RWPE2 (cell line): Measurements from ENCODE around the gene SORCS2.

ENCODE experiments used
- ATAC-seq: fragments of 200-7000 bp; cut with Tn5 transposase; 3 replicates; pipeline ENCODE4 v1.9.1; 2021; ENCODE audit warnings: low read depth
- DNase-seq: peaks from one replicate; pipeline ENCODE4 v3.0.0-alpha.2; 2020; ENCODE audit warnings: low spot score
- H3K27ac ChIP-seq: fragments of 450-650 bp; 2 replicates; pipeline ENCODE4 v1.5.1; 2017; ENCODE audit warnings: mild to moderate bottlenecking; ENCODE audit not compliant: poor library complexity, severe bottlenecking
- H3K27me3 ChIP-seq: fragments of 250-450 bp; sonication (Bioruptor Pico); 2 replicates; pipeline ENCODE4 v1.5.1; 2021; ENCODE audit warnings: mild to moderate bottlenecking, moderate library complexity; ENCODE audit not compliant: insufficient read depth, poor library complexity, severe bottlenecking
- H3K36me3 ChIP-seq: fragments of 250-450 bp; sonication (Bioruptor Pico); 2 replicates; pipeline ENCODE4 v1.5.1; 2020; ENCODE audit warnings: low read depth, mild to moderate bottlenecking, moderate library complexity
- H3K4me1 ChIP-seq: fragments of 250-450 bp; sonication (Bioruptor Pico); 2 replicates; pipeline ENCODE4 v1.5.1; 2021; ENCODE audit warnings: mild to moderate bottlenecking, moderate library complexity; ENCODE audit not compliant: insufficient read depth, poor library complexity, severe bottlenecking
- H3K4me3 ChIP-seq: fragments of 250-450 bp; sonication (Bioruptor Pico); 2 replicates; pipeline ENCODE4 v1.5.1; 2021; ENCODE audit warnings: mild to moderate bottlenecking, moderate library complexity; ENCODE audit not compliant: severe bottlenecking
- H3K9me3 ChIP-seq: fragments of 250-450 bp; sonication (Bioruptor Pico); 2 replicates; pipeline ENCODE4 v1.5.1; 2021; ENCODE audit warnings: mild to moderate bottlenecking, moderate library complexity; ENCODE audit not compliant: severe bottlenecking
- CTCF ChIP-seq: fragments of 450-650 bp; IDR thresholded peaks from one replicate; pipeline ENCODE4 v1.5.1; 2017; ENCODE audit warnings: mild to moderate bottlenecking, moderate library complexity; ENCODE audit not compliant: poor library complexity, severe bottlenecking

The SORCS2 gene

GRCh38 chr4:7557456-7557855 is 365.1 kb downstream of the SORCS2 start:
- Histone ChIP-seq H3K9me3 (no peaks in the 10 kb centered on the region), H3K4me1 (peaks cover 11% of the 10 kb centered on the region), H3K27me3 (no peaks in the 10 kb centered on the region), H3K36me3 (no peaks in the 10 kb centered on the region), H3K27ac (peak overlapping the region; percentile 58), H3K4me3 (no peak overlapping the region)
- peak; percentile 24 for DNase-seq
- ATAC-seq, result peak; percentile 96
- TF ChIP-seq CTCF, result no peak

GRCh38 chr4:7558436-7558835 is 366.1 kb downstream of the SORCS2 start:
- DNase-seq, result no peak

GRCh38 chr4:7559316-7559715 is 367.0 kb downstream of the SORCS2 start:
- DNase-seq (no peak), ATAC-seq (no peak)
- H3K27ac ChIP-seq, result no peak overlapping the region
- no peaks in the 10 kb centered on the region for H3K9me3 ChIP-seq
- no peaks in the 10 kb centered on the region for H3K36me3 ChIP-seq
- H3K4me1 ChIP-seq, result peaks cover 11% of the 10 kb centered on the region
- H3K4me3 ChIP-seq, result no peak overlapping the region
- no peak for TF ChIP-seq CTCF
- no peaks in the 10 kb centered on the region for H3K27me3 ChIP-seq

More at GRCh38 chr4:7558436-7558835, 366.1 kb downstream of the SORCS2 start:
- Histone ChIP-seq H3K4me1 (peaks cover 11% of the 10 kb centered on the region), H3K27ac (peak overlapping the region; percentile 58), H3K36me3 (no peaks in the 10 kb centered on the region), H3K9me3 (no peaks in the 10 kb centered on the region), H3K4me3 (no peak overlapping the region), H3K27me3 (no peaks in the 10 kb centered on the region)
- no peak for TF ChIP-seq CTCF
- ATAC-seq, result no peak

- no peaks in the 10 kb centered on the region for H3K27me3 ChIP-seq
- DNase-seq, result no peak
Measured at GRCh38 chr4:7559741-7560395, 367.5 kb downstream of the SORCS2 start.

More at GRCh38 chr4:7559741-7560395, 367.5 kb downstream of the SORCS2 start:
- no peak for ATAC-seq
- Histone ChIP-seq H3K36me3 (no peaks in the 10 kb centered on the region), H3K27ac (no peak overlapping the region), H3K9me3 (no peaks in the 10 kb centered on the region), H3K4me3 (no peak overlapping the region), H3K4me1 (peaks cover 11% of the 10 kb centered on the region)
- TF ChIP-seq CTCF, result no peak
